ENCODE results near the gene ABTB1.
A peak's percentile ranks its signal among the peaks of the same experiment; 100 is the strongest.

Gene ABTB1

GRCh38 chr3:127672429-127673190 lies at the start of gene ABTB1:
TSS of gene ABTB1 (plus strand) at chr3:127672952. CDS start at chr3:127673026, 74 bp downstream.
- DNase-seq = peak; percentile 71

GRCh38 chr3:127624063-127624462 lies 48.7 kb upstream of the ABTB1 start:
- DNase-seq = no peak

GRCh38 chr3:127625821-127626220 lies 46.9 kb upstream of the ABTB1 start:
- no peak for DNase-seq

GRCh38 chr3:127628426-127628787 lies 44.3 kb upstream of the ABTB1 start:
- no peak for DNase-seq

- peak; percentile 39 for DNase-seq
These were observed 43.8 kb upstream of the ABTB1 start, which contains the start of gene PODXL2 for GRCh38 chr3:127628788-127629466. TSS of gene PODXL2 (plus strand) at chr3:127629185. CDS start at chr3:127629220, 35 bp downstream.

- no peak for DNase-seq
These were observed 43.0 kb upstream of the ABTB1 start for GRCh38 chr3:127629467-127630403.

GRCh38 chr3:127630811-127631714 lies 41.7 kb upstream of the ABTB1 start:
- no peak for DNase-seq

GRCh38 chr3:127632035-127632820 lies 40.5 kb upstream of the ABTB1 start:
- no peak for DNase-seq

GRCh38 chr3:127634653-127635052 lies 38.1 kb upstream of the ABTB1 start:
- no peak for DNase-seq

GRCh38 chr3:127637546-127637945 lies 35.2 kb upstream of the ABTB1 start:
- DNase-seq = peak; percentile 25

GRCh38 chr3:127637971-127638370 lies 34.8 kb upstream of the ABTB1 start:
- no peak for DNase-seq

GRCh38 chr3:127639173-127640041 lies 33.3 kb upstream of the ABTB1 start:
- no peak for DNase-seq

GRCh38 chr3:127640042-127640355 lies 32.8 kb upstream of the ABTB1 start:
- DNase-seq = no peak

GRCh38 chr3:127644641-127645370 lies 27.9 kb upstream of the ABTB1 start:
- DNase-seq = no peak

- no peak for DNase-seq
These were observed 27.3 kb upstream of the ABTB1 start for GRCh38 chr3:127645371-127646015.

- no peak for DNase-seq
These were observed 26.2 kb upstream of the ABTB1 start for GRCh38 chr3:127646501-127647046.

- no peak for DNase-seq
These were observed 25.4 kb upstream of the ABTB1 start for GRCh38 chr3:127647166-127647844.

- DNase-seq = no peak
These were observed 24.9 kb upstream of the ABTB1 start for GRCh38 chr3:127647845-127648204.
